Heart right ventricle (tissue), 16 donors: ENCODE data around the gene UBN2. TPM values are rescaled to one million over a fixed set of nuclear protein-coding genes. Genes with fewer than 3 reads are reported as not detected.

Source experiments
- ATAC-seq, 8 donors: fragments of 200-7000 bp; cut with Tn5 transposase; one replicate each; pipeline ENCODE4 v1.9.1; 2020; ENCODE audit warnings: mild to moderate bottlenecking in 8 of 8, moderate library complexity in 8 of 8, moderate number of reproducible peaks in 1 of 8
- DNase-seq, 2 donors: peaks; one replicate each; pipeline ENCODE4 v3.0.0-alpha.2; 2020
- H3K27ac ChIP-seq, 10 donors: fragments of 200-600 bp; sonication (generic) in 2 of 10; one replicate each; pipeline versions ENCODE4 v1.5.0 to v1.8.0; 2020 to 2022; ENCODE audit warnings: mild to moderate bottlenecking in 3 of 10
- H3K27me3 ChIP-seq, 7 donors: fragments of 200-600 bp; one replicate each; pipeline ENCODE4 v1.8.0; 2021 to 2022; ENCODE audit warnings: mild to moderate bottlenecking in 2 of 7
- H3K36me3 ChIP-seq, 9 donors: fragments of 200-600 bp; sonication (generic) in 1 of 9; one replicate each; pipeline versions ENCODE4 v1.5.0 to v1.8.0; 2020 to 2022; ENCODE audit warnings: mild to moderate bottlenecking in 2 of 9
- H3K4me1 ChIP-seq, 9 donors: fragments of 200-600 bp; sonication (generic) in 1 of 9; one replicate each; pipeline versions ENCODE4 v1.5.0 to v1.8.0; 2020 to 2022; ENCODE audit warnings: mild to moderate bottlenecking in 4 of 9
- H3K4me3 ChIP-seq, 10 donors: fragments of 200-600 bp; sonication (generic) in 2 of 10; one replicate each; pipeline versions ENCODE4 v1.5.0 to v1.8.0; 2020 to 2022; ENCODE audit warnings: mild to moderate bottlenecking in 7 of 10, moderate library complexity in 2 of 10
- H3K9me3 ChIP-seq, 11 donors: fragments of 200-600 bp in 10 of 11; sonication (generic) in 2 of 11; one replicate each; pipeline versions ENCODE4 v1.5.0 to v1.8.0; 2013 to 2022; ENCODE audit warnings: mild to moderate bottlenecking in 2 of 11, control low read depth in 1 of 11, moderate library complexity in 1 of 11
- CTCF ChIP-seq, 9 donors: fragments of 200-600 bp; sonication (generic) in 2 of 9; IDR thresholded peaks; one replicate each; pipeline versions ENCODE4 v1.5.0 to v1.8.0; 2021 to 2022; ENCODE audit warnings: antibody characterized with exemption in 9 of 9, mild to moderate bottlenecking in 5 of 9, moderate library complexity in 1 of 9
- WGBS, 2 donors: extraction: QIAGEN DNeasy Blood & Tissue Kit; methylation state at CpG; one replicate each; pipeline ENCODE4 v1.1.7; 2013; ENCODE audit warnings: inconsistent platforms in 1 of 2; 5-methylcytosine and 5-hydroxymethylcytosine counted together
- intact Hi-C, 10 donors: fragments of 100-400 bp; cut with DNase I; formaldehyde crosslinking; loops; one replicate each; pipeline versions ENCODE4 v1.11.1 to v1.14.2; 2022
- polyA plus RNA-seq, 2 donors: library from polyadenylated mRNA; stranded (reverse); fragments of 200-250 nt; gene quantifications; one replicate each; pipeline ENCODE4 v1.2.3, GENCODE V29; 2013
- total RNA-seq, 10 donors: library from RNA; stranded (reverse); fragmentation: NEBNext Ultra II Directional in 3 of 10; extraction: Animal tissue kit (Norgen Biotek cat#: 25700) in 3 of 10; gene quantifications; one replicate each; pipeline versions ENCODE4 v1.2.1 to v1.2.4, GENCODE V29; 2021 to 2023
- donor health status: Arrhythmogenic right ventricular cardiomyopathy.
- donor health status: ischemic (EF 13 %, LVEDD 7.1; RV severe dilation, severe dysfunction).
- donor health status: healthy with polysubstance abuse.
- donor health status: DM: no; HTN: yes; CAD: no.
- donor health status: DM: no; HTN: no; CAD: no.
- donor health status: ischemic (EF 25% LVEDD 6.9; RV normal size, moderate dysfunction).
- donor health status: ischemic (EF 25% LVEDD 5.7; RV mildly dilated, moderate dysfunction).
- donor health status: healthy.
- donor health status: DM: yes; HTN: yes; CAD: no.
- donor health status: Ischemic cardiomyopathy.
- donor health status: ischemic (EF 35%, LVEDD 5.7; RV mildly dilated, moderate dysfunction).
- donor health status: nonischemic (EF 11% LVEDD 7.7; RV severe dilation, severe dysfunction).
- donor health status: DM: yes; HTN: yes; CAD: no.
- donor health status: PGD.
- donor health status: ischemic (EF 29% LVEDD 5.4; RV normal size, mild dysfunction).
- donor health status: nonischemic (EF 23%, LVEDD 6.1; RV moderate dilation, normal function).

UBN2 gene
- total and polyA plus RNA-seq, 12 donors: 1.3 to 27.0 (median 21.4) TPM

- Histone ChIP-seq H3K9me3 (no peaks in the 10 kb centered on the region), H3K27ac (no peak overlapping the region), H3K4me1 (peaks cover 0 to 41% (median 35%) of the 10 kb centered on the region in 9 donors), H3K4me3 (peak overlapping the region in 8 of 10 donors; percentile 78 to 100 (median 94)), H3K36me3 (peaks cover 0 to 13% (median 10%) of the 10 kb centered on the region in 9 donors), H3K27me3 (no peaks in the 10 kb centered on the region)
- WGBS, 2 donors: 32 to 40% methylated on average over 2 of the region's 2 CpGs
- TF ChIP-seq CTCF (IDR thresholded peaks at IDR 0.05): no peak
- intact Hi-C loops: loop anchor here in 4 of 10 donors (5.0 to 10.0 kb wide), 2 partner anchors 101 to 128 kb away; partner anchors contain the start of gene ZC3HAV1 (in 1 of the 4)
- DNase-seq: no peak
- no peak for ATAC-seq
Observed at GRCh38 chr7:139232904-139233303, 1.9 kb downstream of the UBN2 start.

GRCh38 chr7:139241258-139241657, 10.2 kb downstream of the UBN2 start:
- ATAC-seq: no peak
- DNase-seq: no peak
- H3K9me3 ChIP-seq: no peaks in the 10 kb centered on the region
- intact Hi-C loops: no loop called here
- TF ChIP-seq CTCF (IDR thresholded peaks at IDR 0.05): no peak
- H3K4me3 ChIP-seq: no peak overlapping the region
- peaks cover 0 to 96% (median 42%) of the 10 kb centered on the region in 9 donors for H3K36me3 ChIP-seq
- H3K27me3 ChIP-seq: no peaks in the 10 kb centered on the region
- peaks cover 0 to 20% (median 6%) of the 10 kb centered on the region in 9 donors for H3K4me1 ChIP-seq
- no peak overlapping the region for H3K27ac ChIP-seq

GRCh38 chr7:139242741-139243281, 11.8 kb downstream of the UBN2 start:
- no peak for TF ChIP-seq CTCF (IDR thresholded peaks at IDR 0.05)
- H3K9me3 ChIP-seq: no peaks in the 10 kb centered on the region
- intact Hi-C loops: no loop called here
- peak overlapping the region in 1 of 10 donors; percentile 0 for H3K27ac ChIP-seq
- peaks cover 0 to 99% (median 33%) of the 10 kb centered on the region in 9 donors for H3K36me3 ChIP-seq
- no peak overlapping the region for H3K4me3 ChIP-seq
- DNase-seq (no peak), ATAC-seq (no peak)
- H3K4me1 ChIP-seq: peaks cover 0 to 18% (median 10%) of the 10 kb centered on the region in 9 donors
- WGBS, 2 donors: 70 to 73% methylated on average over 1 of the region's 1 CpG
- H3K27me3 ChIP-seq: no peaks in the 10 kb centered on the region

GRCh38 chr7:139245401-139245800, 14.4 kb downstream of the UBN2 start:
- H3K4me3 ChIP-seq: no peak overlapping the region
- peaks cover 0 to 18% (median 10%) of the 10 kb centered on the region in 9 donors for H3K4me1 ChIP-seq
- no peaks in the 10 kb centered on the region for H3K27me3 ChIP-seq
- DNase-seq (no peak), ATAC-seq (no peak)
- TF ChIP-seq CTCF (IDR thresholded peaks at IDR 0.05): no peak
- peaks cover 0 to 99% (median 22%) of the 10 kb centered on the region in 9 donors for H3K36me3 ChIP-seq
- no peak overlapping the region for H3K27ac ChIP-seq
- H3K9me3 ChIP-seq: no peaks in the 10 kb centered on the region
- intact Hi-C loops: no loop called here
- 95 to 97% methylated on average over 1 of the region's 1 CpG for WGBS, 2 donors
